ENCODE results near the gene ATAT1.
A peak's percentile ranks its signal among the peaks of the same experiment; 100 is the strongest.

ATAT1 gene

DNA sequence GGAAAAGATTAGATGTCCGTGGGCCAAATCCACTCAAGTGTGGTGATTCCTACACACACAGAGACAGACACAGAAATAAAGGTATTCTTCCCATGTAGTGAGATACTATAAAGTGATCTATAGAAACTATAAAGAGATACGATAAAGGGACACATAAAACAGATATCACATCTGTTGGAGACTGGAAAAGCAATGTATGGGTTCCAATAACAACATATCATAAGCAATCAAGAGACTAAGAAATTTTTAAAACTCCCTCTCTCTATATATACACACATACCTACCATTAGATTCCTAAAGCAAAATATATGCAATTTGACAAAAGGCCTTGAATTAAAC, 14.8 kb upstream of the ATAT1 start:
- peaks cover 11% of the 10 kb centered on the region for H3K79me1 ChIP-seq (replicated peaks; ENCODE audit: low read length, poor library complexity, severe bottlenecking)
- H4K91ac ChIP-seq (ENCODE audit: low read length) = no peak overlapping the region
- H2AFZ ChIP-seq (ENCODE audit: low read depth, low read length) = no peak overlapping the region
- no peaks in the 10 kb centered on the region for H3K9me3 ChIP-seq (ENCODE audit: control insufficient read depth, low read length)
- 100% methylated on average over 1 of the region's 2 CpGs for WGBS
- no peak overlapping the region for H3K4me3 ChIP-seq (ENCODE audit: insufficient read depth in 1 of 2, low read depth in 1 of 2, low read length in 2 of 2)
- H2BK5ac ChIP-seq (ENCODE audit: low read depth, low read length, poor library complexity, severe bottlenecking) = no peak overlapping the region
- H3K36me3 ChIP-seq (ENCODE audit: control insufficient read depth in 1 of 2, insufficient read depth in 2 of 2, low read depth in 1 of 2, low read length in 2 of 2) = peaks cover 9 to 57% of the 10 kb centered on the region in 2 experiments
- H3K4ac ChIP-seq (ENCODE audit: low read depth in 1 of 2, low read length in 2 of 2) = no peak overlapping the region
- no peak for DNase-seq
- H4K8ac ChIP-seq (ENCODE audit: low read length) = no peak overlapping the region
- H2BK120ac ChIP-seq (ENCODE audit: low read depth, low read length) = no peak overlapping the region
- no peak overlapping the region for H3K18ac ChIP-seq (ENCODE audit: low read depth in 1 of 2, low read length in 2 of 2)
- H3K27me3 ChIP-seq (ENCODE audit: control insufficient read depth in 1 of 2, insufficient read depth in 1 of 2, low read length in 2 of 2) = no peaks in the 10 kb centered on the region
- H2AK5ac ChIP-seq (ENCODE audit: low read length, severe bottlenecking) = no peak overlapping the region
- no peak overlapping the region for H2BK12ac ChIP-seq (ENCODE audit: low read length in 2 of 2)
- peak overlapping the region; percentile 13 for H3K9ac ChIP-seq (ENCODE audit: low read length)
- no peak overlapping the region for H3K4me2 ChIP-seq (ENCODE audit: low read length, poor library complexity, severe bottlenecking)
- no peak overlapping the region for H2BK15ac ChIP-seq (ENCODE audit: low read depth, poor library complexity, severe bottlenecking)
- H3K27ac ChIP-seq (ENCODE audit: low read length, poor library complexity, severe bottlenecking) = peak overlapping the region; percentile 21
- no peak overlapping the region for H3K14ac ChIP-seq (ENCODE audit: low read length in 2 of 2)
- peaks cover 7% of the 10 kb centered on the region for H3K4me1 ChIP-seq (ENCODE audit: control insufficient read depth, insufficient read depth, low read depth, low read length)
- no peak overlapping the region for H3K23ac ChIP-seq (ENCODE audit: low read length in 2 of 2)

DNA sequence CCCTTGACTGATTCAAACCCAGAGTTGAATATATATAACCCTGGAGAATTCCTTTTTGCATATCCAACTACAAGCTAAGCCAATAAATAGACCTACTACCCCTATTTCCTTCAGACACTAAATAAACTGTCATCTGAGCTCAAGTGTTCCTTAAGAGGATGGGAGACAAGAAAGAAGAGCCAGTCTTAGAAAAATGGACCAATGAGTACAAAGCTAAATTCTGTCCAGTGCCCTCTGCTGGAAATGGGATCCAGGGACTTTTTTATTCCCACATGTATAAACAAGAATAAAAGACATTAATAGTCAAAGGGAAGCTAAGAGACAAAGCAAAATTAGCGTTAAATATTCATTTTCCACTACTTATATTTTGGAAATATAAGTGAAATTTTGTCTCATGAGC, 14.5 kb upstream of the ATAT1 start:
- WGBS = no CpG with 5 or more reads among the region's 1 CpG
- Histone ChIP-seq H3K27me3 (ENCODE audit: control insufficient read depth in 1 of 2, insufficient read depth in 1 of 2, low read length in 2 of 2) (no peaks in the 10 kb centered on the region), H2BK12ac (ENCODE audit: low read length in 2 of 2) (no peak overlapping the region)

DNA sequence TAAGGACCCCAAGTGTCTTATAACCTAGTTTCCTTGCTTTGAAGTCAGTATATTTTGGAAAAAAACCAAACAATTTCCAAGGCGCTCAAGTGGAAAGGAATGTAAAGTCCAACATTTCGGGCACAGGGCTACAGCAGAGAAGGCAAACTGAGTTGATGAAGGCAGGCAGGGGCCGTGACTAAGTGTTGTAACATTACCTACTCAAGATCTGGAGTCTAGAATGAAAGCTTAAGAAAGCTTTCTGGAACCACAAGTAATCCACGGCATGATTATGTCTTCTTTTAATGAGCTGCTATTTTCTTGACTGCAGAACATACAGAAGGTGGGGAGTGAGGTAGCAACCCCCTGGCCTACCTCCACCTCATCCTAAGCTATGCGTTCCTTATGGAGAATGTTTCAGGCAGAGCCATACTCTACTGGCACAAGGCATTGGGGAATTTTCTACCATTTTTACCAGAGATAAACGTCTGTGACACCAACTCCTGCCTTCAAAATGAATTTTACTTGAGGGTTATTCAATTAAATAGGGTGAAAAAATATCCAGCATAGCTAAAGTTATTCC, 13.9 kb upstream of the ATAT1 start:
- Histone ChIP-seq H3K4ac (ENCODE audit: low read depth in 1 of 2, low read length in 2 of 2) (no peak overlapping the region), H2BK15ac (ENCODE audit: low read depth, poor library complexity, severe bottlenecking) (no peak overlapping the region), H4K8ac (ENCODE audit: low read length) (no peak overlapping the region), H3K14ac (ENCODE audit: low read length in 2 of 2) (no peak overlapping the region), H3K27ac (ENCODE audit: low read length, poor library complexity, severe bottlenecking) (peak overlapping the region; percentile 97), H3K79me1 (replicated peaks; ENCODE audit: low read length, poor library complexity, severe bottlenecking) (peaks cover 11% of the 10 kb centered on the region), H3K4me1 (ENCODE audit: control insufficient read depth, insufficient read depth, low read depth, low read length) (peaks cover 7% of the 10 kb centered on the region), H2AK5ac (ENCODE audit: low read length, severe bottlenecking) (peak overlapping the region; percentile 78), H2AFZ (ENCODE audit: low read depth, low read length) (no peak overlapping the region), H3K27me3 (ENCODE audit: control insufficient read depth in 1 of 2, insufficient read depth in 1 of 2, low read length in 2 of 2) (no peaks in the 10 kb centered on the region), H3K9ac (ENCODE audit: low read length) (peak overlapping the region; percentile 100), H2BK120ac (ENCODE audit: low read depth, low read length) (no peak overlapping the region), H3K18ac (ENCODE audit: low read depth in 1 of 2, low read length in 2 of 2) (no peak overlapping the region), H3K4me3 (ENCODE audit: insufficient read depth in 1 of 2, low read depth in 1 of 2, low read length in 2 of 2) (no peak overlapping the region), H3K36me3 (ENCODE audit: control insufficient read depth in 1 of 2, insufficient read depth in 2 of 2, low read depth in 1 of 2, low read length in 2 of 2) (peaks cover 9 to 50% of the 10 kb centered on the region in 2 experiments), H3K4me2 (ENCODE audit: low read length, poor library complexity, severe bottlenecking) (no peak overlapping the region), H4K91ac (ENCODE audit: low read length) (no peak overlapping the region), H2BK12ac (ENCODE audit: low read length in 2 of 2) (no peak overlapping the region), H2BK5ac (ENCODE audit: low read depth, low read length, poor library complexity, severe bottlenecking) (no peak overlapping the region), H3K23ac (ENCODE audit: low read length in 2 of 2) (no peak overlapping the region), H3K9me3 (ENCODE audit: control insufficient read depth, low read length) (no peaks in the 10 kb centered on the region)
- peak; percentile 57 for DNase-seq
- 83% methylated on average over 5 of the region's 6 CpGs for WGBS

More for the DNA sequence above, 14.5 kb upstream of the ATAT1 start:
- peak; percentile 68 for DNase-seq
- H2BK5ac ChIP-seq (ENCODE audit: low read depth, low read length, poor library complexity, severe bottlenecking) = no peak overlapping the region
- no peaks in the 10 kb centered on the region for H3K9me3 ChIP-seq (ENCODE audit: control insufficient read depth, low read length)
- no peak overlapping the region for H3K14ac ChIP-seq (ENCODE audit: low read length in 2 of 2)
- H3K4ac ChIP-seq (ENCODE audit: low read depth in 1 of 2, low read length in 2 of 2) = no peak overlapping the region
- no peak overlapping the region for H3K4me3 ChIP-seq (ENCODE audit: insufficient read depth in 1 of 2, low read depth in 1 of 2, low read length in 2 of 2)
- H3K9ac ChIP-seq (ENCODE audit: low read length) = peak overlapping the region; percentile 100
- H4K91ac ChIP-seq (ENCODE audit: low read length) = no peak overlapping the region
- peak overlapping the region; percentile 97 for H3K27ac ChIP-seq (ENCODE audit: low read length, poor library complexity, severe bottlenecking)
- no peak overlapping the region for H2BK120ac ChIP-seq (ENCODE audit: low read depth, low read length)
- H2BK15ac ChIP-seq (ENCODE audit: low read depth, poor library complexity, severe bottlenecking) = no peak overlapping the region
- no peak overlapping the region for H4K8ac ChIP-seq (ENCODE audit: low read length)
- H3K18ac ChIP-seq (ENCODE audit: low read depth in 1 of 2, low read length in 2 of 2) = no peak overlapping the region
- H3K4me1 ChIP-seq (ENCODE audit: control insufficient read depth, insufficient read depth, low read depth, low read length) = peaks cover 7% of the 10 kb centered on the region
- no peak overlapping the region for H2AK5ac ChIP-seq (ENCODE audit: low read length, severe bottlenecking)
- no peak overlapping the region for H3K4me2 ChIP-seq (ENCODE audit: low read length, poor library complexity, severe bottlenecking)
- peaks cover 9 to 55% of the 10 kb centered on the region in 2 experiments for H3K36me3 ChIP-seq (ENCODE audit: control insufficient read depth in 1 of 2, insufficient read depth in 2 of 2, low read depth in 1 of 2, low read length in 2 of 2)
- no peak overlapping the region for H2AFZ ChIP-seq (ENCODE audit: low read depth, low read length)
- no peak overlapping the region for H3K23ac ChIP-seq (ENCODE audit: low read length in 2 of 2)
- peaks cover 11% of the 10 kb centered on the region for H3K79me1 ChIP-seq (replicated peaks; ENCODE audit: low read length, poor library complexity, severe bottlenecking)

DNA sequence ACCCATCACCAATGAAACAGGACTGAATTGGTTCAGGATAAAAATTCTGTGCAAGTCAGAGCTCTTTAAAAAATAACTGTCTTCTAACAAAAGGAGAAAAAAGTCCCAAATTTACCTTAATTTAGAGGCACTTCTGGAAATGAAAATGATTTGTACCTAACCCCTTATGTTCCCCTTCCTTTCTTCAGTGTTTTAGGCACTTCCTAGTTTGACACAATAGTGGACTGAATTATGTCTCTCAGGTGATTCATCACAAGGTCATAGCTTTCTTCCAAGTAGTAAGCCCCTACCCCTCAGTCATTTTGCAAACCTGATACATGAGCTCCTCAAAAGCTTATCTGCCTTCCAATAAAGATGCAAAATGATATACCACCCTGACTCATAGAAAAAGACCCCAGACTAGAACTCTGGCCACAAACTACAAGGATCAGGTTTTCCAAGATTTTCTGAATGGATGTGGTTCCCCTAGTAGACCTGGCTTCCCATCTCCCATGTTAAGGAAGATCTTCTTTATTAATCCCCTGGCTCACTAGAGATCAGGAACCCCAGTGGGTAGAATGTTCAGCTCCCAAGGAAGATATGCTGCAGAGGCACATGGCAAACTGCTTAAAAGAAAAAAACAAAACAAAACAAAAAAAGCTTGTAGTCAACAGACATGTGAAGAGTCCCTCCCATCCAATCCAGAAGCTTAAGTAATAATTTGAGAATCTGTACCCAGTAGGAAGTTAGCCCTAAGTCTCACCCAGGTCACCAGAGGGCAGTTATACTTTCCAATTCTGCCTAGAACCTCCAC, 13.2 kb upstream of the ATAT1 start:
- Histone ChIP-seq H3K36me3 (ENCODE audit: control insufficient read depth in 1 of 2, insufficient read depth in 2 of 2, low read depth in 1 of 2, low read length in 2 of 2) (peaks cover 9 to 43% of the 10 kb centered on the region in 2 experiments), H3K4me1 (ENCODE audit: control insufficient read depth, insufficient read depth, low read depth, low read length) (peaks cover 7% of the 10 kb centered on the region), H2AFZ (ENCODE audit: low read depth, low read length) (no peak overlapping the region), H3K9ac (ENCODE audit: low read length) (peak overlapping the region; percentile 100), H3K27me3 (ENCODE audit: control insufficient read depth in 1 of 2, insufficient read depth in 1 of 2, low read length in 2 of 2) (no peaks in the 10 kb centered on the region), H3K14ac (ENCODE audit: low read length in 2 of 2) (no peak overlapping the region), H3K4me3 (ENCODE audit: insufficient read depth in 1 of 2, low read depth in 1 of 2, low read length in 2 of 2) (peak overlapping the region in 1 of 2 experiments; percentile 97), H4K91ac (ENCODE audit: low read length) (no peak overlapping the region), H4K8ac (ENCODE audit: low read length) (no peak overlapping the region), H3K18ac (ENCODE audit: low read depth in 1 of 2, low read length in 2 of 2) (no peak overlapping the region), H3K9me3 (ENCODE audit: control insufficient read depth, low read length) (no peaks in the 10 kb centered on the region), H2BK120ac (ENCODE audit: low read depth, low read length) (no peak overlapping the region), H2BK15ac (ENCODE audit: low read depth, poor library complexity, severe bottlenecking) (no peak overlapping the region), H3K79me1 (replicated peaks; ENCODE audit: low read length, poor library complexity, severe bottlenecking) (peaks cover 9% of the 10 kb centered on the region), H3K4ac (ENCODE audit: low read depth in 1 of 2, low read length in 2 of 2) (no peak overlapping the region), H3K4me2 (ENCODE audit: low read length, poor library complexity, severe bottlenecking) (no peak overlapping the region), H3K27ac (ENCODE audit: low read length, poor library complexity, severe bottlenecking) (peak overlapping the region; percentile 97), H2BK5ac (ENCODE audit: low read depth, low read length, poor library complexity, severe bottlenecking) (no peak overlapping the region), H2AK5ac (ENCODE audit: low read length, severe bottlenecking) (no peak overlapping the region), H3K23ac (ENCODE audit: low read length in 2 of 2) (no peak overlapping the region), H2BK12ac (ENCODE audit: low read length in 2 of 2) (no peak overlapping the region)
- DNase-seq = peak; percentile 36

Data from mesenchymal stem cell (in vitro differentiated cells and primary cell).